ENCODE measurements around the gene RUFY4.

Gene RUFY4, protein sequence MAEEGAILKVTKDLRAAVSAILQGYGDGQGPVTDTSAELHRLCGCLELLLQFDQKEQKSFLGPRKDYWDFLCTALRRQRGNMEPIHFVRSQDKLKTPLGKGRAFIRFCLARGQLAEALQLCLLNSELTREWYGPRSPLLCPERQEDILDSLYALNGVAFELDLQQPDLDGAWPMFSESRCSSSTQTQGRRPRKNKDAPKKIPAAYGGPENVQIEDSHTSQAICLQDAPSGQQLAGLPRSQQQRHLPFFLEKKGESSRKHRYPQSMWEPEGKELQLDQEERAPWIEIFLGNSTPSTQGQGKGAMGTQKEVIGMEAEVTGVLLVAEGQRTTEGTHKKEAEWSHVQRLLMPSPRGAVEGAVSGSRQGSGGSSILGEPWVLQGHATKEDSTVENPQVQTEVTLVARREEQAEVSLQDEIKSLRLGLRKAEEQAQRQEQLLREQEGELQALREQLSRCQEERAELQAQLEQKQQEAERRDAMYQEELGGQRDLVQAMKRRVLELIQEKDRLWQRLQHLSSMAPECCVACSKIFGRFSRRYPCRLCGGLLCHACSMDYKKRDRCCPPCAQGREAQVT

DNA sequence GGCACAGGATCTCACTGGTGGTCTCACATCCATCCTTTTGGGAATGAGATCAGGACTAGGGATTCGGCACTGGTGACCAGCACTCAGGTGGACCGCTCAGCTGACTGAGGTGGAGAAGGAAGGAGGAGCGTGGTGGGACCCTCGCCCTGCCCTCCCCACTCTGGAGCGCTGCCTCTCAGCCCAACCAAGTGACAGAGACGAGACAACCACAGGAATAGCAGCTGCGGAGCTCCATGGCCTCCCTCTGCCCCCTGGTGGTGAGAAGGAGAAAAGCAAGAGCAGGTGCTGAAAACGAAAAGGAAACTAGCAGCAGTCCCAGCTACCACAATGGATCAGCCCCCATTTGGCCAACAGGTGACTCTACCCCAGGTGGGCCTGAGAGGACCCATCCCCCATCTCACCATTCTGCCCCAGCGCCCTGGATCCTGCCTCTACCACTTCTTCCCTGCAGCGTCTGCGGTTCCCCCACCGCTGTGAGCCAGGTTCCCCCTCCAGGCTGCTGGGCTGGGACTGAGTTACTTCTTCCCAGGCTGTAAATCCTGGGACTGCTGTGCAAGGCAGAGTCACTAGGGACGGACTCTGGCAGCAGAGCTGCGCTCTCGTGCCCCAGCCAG, at the start of gene RUFY4:
Gene RUFY4, plus strand, starts transcription at position 533 of the 614 bp plus-strand sequence. CDS start 1,353 bp downstream, outside the sequence.
- peak; percentile 48 for DNase-seq

DNA sequence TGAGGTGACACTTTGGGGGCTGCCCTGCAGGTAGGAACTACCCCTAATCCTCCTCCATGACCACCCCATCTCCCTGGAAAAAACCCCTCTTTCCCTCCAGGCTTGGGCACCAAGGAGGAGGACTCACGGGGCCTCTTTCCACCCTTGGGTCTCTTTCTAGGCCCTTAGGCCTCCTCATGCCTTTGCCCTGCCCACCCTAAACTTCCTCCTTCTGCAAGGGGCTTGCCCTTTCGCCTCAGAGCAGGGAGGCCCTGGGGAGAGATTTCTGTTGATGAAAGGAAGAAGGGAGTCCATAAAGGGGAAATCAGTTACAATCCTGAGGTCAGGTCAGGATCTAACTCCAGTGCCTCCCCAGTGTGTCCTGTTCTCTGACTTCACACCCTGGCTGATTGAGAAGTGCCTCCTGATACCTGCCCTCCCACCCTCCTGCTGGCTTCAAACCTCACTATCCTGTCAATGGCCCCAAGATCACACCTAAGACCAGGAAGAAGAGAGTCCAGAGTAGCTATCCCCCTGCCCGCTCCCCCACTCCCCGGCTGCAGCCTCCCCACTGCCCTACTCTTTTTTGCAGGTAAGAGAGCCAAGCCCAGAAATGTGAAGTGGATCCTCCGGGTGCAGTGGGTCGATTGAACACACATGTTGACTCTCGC, 49.5 kb upstream of the RUFY4 start:
- DNase-seq = no peak

DNA sequence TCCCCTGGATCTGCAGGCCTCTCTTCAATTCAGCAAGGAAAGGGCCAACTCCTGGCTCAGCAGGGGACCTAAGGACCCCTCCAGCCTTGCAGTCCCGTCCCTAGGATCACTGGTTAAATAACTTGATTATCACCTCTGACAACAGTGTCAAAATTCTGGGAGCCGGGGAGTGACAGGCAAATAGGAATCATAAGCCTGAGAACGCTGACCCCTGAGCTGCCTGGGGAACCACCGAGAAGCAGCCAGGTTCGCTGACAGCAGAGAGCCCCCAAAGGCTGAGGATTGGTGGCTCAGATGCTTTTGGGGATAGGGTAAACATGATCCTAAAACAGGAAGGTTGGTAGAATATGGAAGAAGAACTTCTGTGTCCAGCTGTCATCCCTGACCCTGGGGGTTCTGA, 48.8 kb upstream of the RUFY4 start:
- DNase-seq = no peak

DNA sequence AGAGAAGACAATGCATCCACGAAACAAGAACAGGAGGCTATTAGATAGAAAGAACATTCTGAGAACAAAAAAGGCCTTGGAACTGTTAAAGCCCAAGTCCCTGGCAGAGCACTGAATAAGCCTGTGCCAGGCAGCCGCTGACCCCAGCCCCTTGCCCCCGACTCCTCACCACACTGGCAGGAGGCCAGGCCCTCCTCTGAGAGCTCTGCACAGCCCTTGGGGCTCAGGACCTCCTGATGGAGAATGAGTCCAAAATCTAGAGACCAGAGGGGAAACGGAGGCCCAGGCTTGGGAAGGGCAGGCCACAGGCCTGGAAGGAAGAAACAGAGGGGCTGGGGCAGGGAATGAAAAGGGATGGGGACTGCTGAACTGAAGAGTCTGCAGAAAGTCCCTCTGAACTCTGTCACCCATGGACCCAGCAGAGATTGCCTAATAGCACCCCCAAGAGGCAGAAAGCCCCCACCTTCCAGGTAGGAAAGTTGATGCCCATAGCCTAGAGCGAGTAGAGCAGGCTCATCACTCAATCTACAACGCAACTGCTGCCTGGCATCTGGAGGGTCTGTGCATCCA, 48.0 kb upstream of the RUFY4 start:
- no peak for DNase-seq

DNA sequence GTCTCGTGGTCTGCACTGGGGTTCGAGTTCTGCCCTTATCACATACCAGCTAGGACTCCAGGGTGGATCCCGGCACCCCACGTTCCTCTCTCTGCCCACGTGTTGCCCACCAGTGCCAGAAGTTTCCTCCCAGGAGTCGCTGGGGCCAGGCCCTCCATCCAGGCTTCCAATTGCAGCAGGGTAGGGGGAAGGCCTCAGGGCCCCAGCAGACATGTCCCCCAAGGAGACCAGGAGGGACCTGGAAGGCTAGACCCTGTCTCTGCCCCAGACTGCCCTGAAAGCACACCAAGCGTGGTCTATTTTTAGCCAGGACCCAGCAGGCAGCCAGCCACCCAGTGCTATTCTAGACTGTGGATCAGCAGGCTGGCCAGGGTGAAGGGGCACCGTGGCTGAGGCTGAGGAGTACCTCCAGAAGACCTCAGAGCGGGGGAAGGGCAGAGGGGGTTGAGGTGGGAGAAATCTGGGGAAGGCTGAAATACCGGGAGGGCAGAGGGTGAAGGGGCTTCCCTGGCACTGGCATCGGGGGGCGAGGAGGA, 47.4 kb upstream of the RUFY4 start:
- no peak for DNase-seq

DNA sequence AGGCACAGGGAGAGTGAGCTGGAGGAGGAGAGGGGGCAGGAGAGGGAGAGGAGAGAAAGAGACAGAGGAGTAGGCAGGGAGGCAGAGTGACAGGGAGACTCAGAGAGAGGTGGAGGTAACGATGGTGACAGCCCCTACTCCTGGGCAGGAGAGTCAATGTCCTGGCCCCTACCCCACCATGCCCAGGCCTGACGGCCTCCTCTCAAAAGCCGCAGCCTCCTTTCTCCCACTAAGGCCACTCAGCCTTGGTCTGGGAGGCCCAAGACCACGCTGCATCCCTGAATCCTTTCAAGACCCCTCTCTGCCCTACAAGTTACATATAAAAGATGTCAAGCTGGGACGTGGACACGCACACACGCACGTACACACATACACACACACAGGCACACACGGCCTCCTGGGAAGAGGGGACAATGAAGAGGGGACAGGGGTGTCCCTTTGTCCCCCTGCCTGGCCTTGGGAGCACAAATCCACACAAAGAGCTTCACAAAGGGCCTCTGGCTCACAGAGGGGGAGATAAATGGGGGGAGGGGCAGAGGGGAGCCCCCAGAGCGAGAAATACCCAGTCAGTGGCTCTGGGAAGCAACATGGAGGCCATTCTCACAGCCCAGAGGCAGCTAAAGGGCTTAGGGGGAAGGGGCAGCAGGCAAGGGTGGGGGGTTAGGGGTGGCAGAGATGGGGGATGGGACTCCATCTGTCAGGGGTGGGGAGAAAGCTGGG, 46.8 kb upstream of the RUFY4 start:
- no peak for DNase-seq

DNA sequence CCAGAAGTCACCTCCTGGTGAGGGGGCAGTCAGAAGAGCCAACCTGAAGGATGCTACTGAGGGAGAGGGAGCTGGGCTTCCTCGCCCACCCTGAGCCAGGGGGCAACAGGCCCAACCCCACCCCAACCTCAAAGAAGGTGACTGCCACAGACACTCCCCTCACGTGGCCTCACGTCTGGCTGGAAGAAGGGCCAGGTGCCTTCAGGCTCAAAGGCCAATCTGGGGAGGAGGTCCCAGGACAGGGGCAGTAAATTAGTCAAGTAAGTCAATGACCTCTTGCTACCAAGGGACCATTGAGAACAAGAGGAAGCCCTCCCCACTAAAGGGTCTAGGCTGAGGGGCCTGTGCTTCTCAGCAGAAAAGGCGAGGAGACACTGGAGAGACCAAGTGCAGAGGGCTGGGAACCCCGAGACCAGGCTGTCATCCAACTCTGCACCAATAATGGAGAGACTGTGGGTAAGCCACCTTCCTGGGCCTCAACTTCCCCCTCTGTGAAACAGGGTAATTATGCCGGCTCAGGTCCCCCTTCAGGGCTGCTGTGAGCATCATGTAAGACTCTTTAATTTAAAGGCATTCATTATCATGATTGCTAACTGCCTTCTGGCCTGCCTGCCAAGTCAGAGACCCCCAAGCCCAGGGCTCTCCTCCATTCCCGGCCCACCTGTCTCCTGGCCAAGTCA, 46.1 kb upstream of the RUFY4 start:
- DNase-seq = no peak

DNA sequence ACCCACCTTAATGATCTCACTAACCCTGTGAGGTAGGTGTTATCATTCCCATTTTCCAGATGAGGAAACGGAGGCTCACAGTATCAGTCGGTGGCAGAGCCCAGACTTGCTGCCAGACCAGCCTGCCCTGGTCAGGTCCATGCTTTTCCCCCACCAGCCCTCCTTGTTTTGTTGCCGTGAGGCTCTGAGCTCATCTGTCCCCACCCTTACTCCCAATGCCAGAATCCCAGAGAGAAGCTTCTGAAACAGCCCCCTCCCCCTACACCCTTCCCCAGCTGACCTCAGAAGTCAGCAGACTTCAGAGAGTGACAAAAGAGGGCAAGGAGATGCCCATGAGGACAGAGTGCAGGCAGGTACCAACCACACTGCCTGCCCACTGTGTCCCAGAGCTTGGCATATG, 45.4 kb upstream of the RUFY4 start:
- no peak for DNase-seq

DNA sequence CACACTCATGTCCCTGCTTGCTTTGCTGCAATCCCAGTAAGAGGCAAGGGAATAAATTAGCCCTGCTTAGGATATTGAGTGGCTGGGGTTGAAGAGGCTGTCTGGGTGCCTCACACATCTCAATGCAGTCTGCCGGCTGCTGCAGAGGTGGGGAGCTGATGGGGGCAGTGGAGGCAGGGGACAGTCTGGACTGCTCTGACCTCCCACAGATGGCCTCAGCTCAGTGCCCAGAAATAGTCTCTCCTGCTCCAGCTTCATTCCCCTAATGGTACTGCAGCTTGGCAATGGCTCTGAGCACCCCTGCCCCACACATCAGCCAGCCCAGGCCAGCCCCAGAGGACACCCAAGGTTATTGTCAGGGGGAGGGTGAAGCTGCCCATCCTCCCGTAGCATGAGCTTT, 44.7 kb upstream of the RUFY4 start:
- DNase-seq = no peak

DNA sequence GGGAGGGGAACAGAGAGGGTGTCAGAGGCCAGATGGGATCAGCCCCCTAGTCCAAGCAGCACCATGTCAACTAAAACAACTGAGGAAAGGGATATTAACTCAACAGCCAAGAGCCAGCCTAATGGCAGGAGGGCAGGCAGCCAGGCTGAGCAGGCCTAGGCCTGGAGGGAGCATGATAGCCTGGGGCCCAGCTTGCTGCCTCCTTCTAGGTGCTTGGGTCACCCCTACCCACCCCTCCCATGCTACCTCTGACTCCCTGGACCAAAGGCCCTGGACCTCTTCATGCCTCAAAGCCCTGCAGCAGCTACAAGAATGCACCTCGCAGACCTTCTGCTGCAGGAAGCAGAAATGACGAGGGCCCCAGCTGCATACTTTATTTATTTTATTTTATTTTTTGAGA, 44.2 kb upstream of the RUFY4 start:
- no peak for DNase-seq

DNA sequence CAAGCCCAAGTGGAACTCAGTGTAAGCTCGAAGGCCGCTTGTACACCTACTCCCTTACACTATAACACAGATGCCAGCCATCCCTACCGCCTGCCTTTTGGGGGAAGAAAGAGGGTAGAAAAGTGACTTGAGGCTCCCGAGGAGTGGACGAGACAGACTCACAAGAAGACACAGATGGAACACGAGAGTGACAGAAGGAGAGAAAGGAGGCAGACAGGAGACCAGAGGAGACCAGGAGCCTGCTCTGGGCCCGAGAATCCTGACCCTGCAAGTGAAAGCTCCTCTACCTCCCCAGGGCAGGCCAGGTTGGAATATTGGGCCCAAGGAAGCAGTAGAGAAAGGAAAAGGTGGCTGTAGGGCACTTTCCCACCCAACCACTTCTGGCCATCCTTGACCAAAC, 42.8 kb upstream of the RUFY4 start:
- no peak for DNase-seq

DNA sequence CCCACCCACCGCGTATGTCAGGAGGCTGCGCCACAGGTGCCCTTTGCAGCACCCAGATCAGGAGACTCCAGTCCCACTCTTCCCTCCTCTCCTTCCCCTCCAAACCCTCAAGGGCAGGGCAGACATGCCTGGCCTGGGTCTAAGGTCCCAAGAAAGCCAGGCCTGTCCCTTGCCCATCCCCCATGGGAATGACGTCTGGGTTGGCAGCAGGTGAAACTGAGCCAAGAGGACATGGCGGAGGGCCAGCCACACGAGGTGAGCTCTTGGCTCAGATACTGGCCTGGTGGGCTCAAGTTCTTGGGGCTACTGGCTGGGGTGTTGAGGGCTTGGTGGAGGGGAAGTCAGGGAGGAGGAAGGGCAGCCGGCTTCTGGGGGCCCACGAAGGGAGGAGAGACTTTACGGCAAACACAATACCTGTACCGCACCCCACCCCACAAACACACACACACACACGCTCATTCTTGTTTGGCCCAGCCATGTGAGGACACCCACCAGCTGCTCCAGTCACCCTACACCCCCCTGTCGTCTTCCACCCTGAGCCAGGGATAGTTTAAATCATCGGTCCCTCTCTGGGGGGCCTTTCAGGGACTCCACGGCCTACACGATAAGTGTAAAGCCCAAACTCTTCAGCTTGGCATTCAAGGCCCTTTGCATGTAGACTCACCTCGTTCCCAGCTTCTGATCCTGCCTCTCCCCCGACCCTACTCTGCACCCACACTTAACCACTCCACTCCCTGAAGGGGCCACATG, 42.2 kb upstream of the RUFY4 start:
- no peak for DNase-seq

DNA sequence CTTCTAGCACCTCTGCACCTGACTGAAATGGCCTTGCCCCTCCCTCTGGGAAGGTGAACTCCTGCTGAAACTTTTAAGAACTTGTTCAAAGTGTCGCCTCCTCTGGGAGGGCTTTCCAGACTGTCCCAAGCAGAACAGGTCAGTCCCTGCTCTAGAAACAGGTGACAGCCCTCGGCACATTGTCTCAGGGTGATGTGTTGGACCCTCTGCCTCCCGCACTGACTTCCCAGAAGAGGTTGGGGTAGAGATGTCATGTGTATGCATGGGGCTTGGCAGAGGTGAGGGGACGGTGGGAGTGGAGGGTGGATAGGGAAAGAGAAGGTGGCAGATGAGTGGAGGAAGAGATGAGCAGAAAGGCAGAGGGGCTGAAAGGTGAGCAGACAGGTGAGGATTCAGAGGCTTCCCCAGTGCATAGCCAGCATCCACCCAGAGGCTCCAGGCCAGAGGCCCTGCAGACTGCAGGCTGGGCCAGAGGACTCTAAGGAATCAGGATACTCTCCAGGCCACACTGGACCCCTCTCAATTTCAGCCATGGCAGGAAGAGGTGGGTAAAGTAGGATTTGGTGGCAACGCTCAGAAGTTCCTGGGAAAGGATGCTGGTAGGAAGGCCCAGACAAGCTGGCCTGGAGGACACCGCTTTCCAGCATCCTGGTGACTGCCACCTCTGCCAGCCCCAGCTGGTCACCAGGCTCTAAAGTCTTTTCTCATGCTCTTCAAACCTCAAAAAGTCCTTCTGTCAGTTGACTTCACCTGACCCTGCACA, 41.4 kb upstream of the RUFY4 start:
- no peak for DNase-seq

DNA sequence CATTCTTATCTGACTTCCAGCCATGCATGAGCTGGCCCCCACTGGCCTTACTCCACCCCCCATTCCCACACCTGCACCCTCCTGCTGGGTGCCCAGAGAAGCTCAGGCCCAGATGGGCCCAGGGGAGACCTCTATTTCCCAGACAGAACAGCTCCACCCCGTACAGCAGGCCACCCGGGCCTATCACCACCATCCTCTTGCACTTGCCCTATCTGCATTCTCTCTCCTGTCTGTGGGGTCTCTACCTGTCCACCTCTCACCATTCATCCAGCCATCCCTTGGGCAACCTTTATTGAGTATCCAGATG, 40.9 kb upstream of the RUFY4 start:
- no peak for DNase-seq

DNA sequence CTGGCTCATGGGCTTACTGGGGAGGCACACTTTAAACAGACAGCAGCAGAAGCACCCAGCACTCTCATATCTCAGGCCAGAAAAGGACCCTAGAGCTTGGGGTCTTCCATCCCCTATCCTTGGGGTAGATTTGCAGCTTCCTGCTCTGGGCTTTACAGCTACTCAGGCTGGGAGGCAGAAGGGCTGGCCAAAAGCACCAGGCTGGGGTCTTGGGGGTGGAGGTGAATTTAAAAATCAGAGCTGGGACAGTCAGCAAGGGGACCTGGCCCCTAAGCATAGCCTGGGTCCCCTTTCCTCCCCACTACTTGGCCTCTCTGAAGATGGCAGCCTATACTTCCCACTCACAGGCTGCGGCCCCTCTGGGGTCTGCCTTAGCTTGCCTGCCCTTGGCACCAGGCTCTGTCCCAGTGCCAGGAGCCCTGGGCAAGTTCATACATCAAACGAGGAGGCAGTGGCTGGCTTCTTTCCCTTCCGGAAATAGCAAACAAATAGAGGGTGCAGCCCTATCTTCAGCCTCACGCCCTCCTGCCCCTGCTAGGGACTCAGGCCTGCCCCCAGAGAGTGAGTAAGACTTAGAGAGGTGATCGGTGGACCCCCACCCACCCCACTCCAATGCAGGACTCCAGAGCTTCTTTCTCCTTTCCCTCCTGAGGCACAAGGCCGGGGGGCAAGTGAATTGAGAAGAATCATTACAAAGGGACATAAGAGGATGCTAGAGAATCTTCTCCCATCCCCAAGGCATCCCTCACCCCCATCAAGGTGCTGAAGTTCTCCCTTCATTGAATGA, 40.3 kb upstream of the RUFY4 start:
- DNase-seq = no peak

DNA sequence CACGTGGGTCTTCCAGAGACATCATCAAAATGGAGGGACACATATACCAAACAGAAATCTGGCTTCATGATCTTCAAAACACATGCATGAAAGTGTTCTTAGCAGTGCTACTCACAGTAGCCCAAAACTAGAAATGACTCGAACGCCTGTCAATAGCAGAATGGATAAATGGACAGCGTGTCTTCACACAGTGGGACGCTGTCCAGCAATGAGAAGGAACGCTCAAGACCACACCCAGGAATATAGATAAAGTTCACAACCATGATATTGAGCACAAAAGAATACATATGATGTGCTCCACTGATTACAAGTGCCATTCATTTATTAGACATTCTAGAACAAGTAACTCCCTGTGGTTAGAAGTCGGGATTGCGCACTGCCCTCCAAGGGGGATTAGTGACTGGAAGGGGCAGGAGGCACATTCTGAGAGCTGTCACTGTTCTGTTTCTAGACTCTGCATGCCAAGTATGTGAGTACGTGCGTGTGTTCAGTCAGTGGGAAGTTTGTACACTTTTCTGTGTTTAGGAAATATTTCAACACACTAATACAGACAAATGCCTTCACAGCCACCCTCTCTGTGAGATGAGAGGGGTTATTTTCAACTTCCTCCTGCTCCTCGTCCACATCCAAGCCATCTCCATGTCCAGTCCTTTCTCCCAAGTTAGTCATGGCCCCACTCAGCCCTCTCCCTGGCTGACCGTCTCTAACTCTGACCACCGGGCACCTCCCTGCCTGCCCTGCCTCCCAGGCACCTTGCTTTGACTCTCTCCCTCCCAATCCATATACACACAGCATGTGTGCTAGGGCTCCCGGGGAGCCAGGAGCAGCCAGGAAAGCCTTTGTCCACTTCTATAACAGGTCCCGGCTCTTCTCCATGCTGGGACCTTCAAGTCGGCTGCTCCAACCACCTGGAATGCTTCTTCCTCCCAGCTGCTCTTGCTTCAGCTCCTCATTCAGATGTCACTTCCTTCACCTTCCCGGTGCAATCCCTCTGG, 39.4 kb upstream of the RUFY4 start:
- no peak for DNase-seq

DNA sequence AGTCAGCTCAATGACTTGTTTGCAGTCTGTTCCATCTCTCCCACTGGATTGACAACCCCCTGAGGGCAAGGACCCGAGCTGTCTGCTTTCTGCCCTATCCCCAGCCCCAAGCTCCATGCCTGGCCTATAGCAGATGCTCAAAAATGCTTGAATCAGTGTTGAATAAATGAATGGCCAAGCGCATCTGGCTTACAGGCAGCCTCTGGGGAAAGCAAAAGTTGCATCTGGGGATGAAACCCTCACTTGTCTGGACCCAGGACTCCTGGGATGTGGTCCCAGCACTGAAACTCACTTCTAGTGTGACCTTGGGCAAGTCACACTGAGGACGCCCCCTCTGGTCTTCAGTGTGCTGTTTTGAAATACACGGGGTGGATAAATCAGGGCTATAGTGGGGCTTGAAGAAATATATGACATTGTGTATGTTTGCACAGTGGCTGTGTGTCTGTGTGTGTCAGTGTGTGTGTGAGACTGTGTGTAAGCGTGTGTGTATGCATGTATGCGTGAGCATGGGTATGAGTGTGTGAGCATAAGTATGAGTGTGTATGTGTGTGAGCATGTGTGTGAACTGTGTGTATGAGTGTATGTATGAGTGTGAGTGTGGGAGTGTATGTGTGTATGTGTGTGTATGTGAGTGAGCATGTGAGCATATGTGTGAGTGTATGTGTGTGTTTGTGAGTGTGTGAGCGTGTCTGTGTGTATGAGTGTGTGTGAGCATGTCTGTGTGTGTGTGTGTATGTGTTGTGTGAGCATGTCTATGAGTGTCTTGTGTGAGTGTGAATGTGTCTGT, 38.5 kb upstream of the RUFY4 start:
- DNase-seq = no peak

DNA sequence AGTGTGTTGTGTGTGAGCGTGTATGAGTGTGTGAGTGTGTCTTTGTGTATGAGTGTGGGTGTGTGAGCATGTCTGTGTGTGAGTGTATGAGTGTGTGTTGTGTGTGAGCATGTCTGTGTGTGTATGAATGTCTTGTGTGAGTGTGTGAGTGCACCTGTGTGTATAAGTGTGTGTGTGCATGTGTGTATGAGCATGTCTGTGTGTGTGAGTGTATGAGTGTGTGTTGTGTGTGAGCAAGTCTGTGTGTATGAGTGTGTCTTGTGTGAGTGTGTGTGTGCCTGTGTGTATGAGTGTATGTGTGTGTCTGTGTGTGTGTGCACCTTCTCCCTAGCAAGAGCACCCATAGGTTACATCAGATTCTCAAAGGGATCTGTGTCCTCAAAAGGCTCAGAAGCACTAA, 37.8 kb upstream of the RUFY4 start:
- no peak for DNase-seq

Data from activated T-cell treated with anti-CD3 and anti-CD28 coated beads for 4 hours (primary cell).